HL-60 (cell line): ENCODE measurements around the gene MYO3A.

Source experiments
- CTCF ChIP-seq: IDR thresholded peaks from one replicate; pipeline ENCODE4 v1.5.1; 2011; ENCODE audit warnings: low read length, control low read depth, inconsistent platforms; ENCODE audit not compliant: insufficient read depth
- POLR2AphosphoS5 ChIP-seq: IDR thresholded peaks from 2 replicates; pipeline ENCODE4 v1.6.1; 2012; ENCODE audit warnings: low read depth
- REST ChIP-seq: IDR thresholded peaks from 2 replicates; pipeline ENCODE4 v1.6.1; 2012; ENCODE audit warnings: low read depth; ENCODE audit not compliant: insufficient replicate concordance

GRCh38 chr10:26022831-26023230, 88.8 kb downstream of the MYO3A start:
- TF ChIP-seq CTCF: no peak
- no peak for TF ChIP-seq POLR2AphosphoS5
- no peak for TF ChIP-seq REST
